MCF 10A (cell line): ENCODE results near the gene BOC. TPM values are rescaled to one million over a fixed set of nuclear protein-coding genes. Genes with fewer than 3 reads are reported as not detected.

Source experiments
- BruUV-seq: library from RNA; stranded (reverse); fragments of 400-500 nt; replicated peaks from 2 replicates; lab custom pipeline; 2021; lab: Mats Ljungman, UMichigan
- CTCF ChIA-PET: fragments of 300-600 bp; sonication (Branson Sonifier 250); formaldehyde crosslinking; extraction: SDS; loops from one replicate; lab custom pipeline; 2021; ENCODE audit warnings: antibody characterized with exemption, inconsistent platforms; lab: Yijun Ruan, JAX
- POLR2A ChIA-PET: fragments of 300-600, 350-650 bp; sonication (Branson Sonifier 250); formaldehyde crosslinking; extraction: SDS; loops from one replicate; lab custom pipeline; 2020; ENCODE audit warnings: antibody characterized with exemption, inconsistent platforms; lab: Yijun Ruan, JAX
- DNase-seq: peaks from one replicate; pipeline ENCODE4 v3.0.0-alpha.2; 2018; ENCODE audit not compliant: unreplicated experiment
- H3K27ac Mint-ChIP-seq: one replicate; pipeline ENCODE4 v1.8.0; 2022; ENCODE audit warnings: mild to moderate bottlenecking, low read depth, mixed read lengths; ENCODE audit not compliant: unreplicated experiment
- H3K27me3 Mint-ChIP-seq: one replicate; pipeline ENCODE4 v1.8.0; 2022; ENCODE audit warnings: mixed read lengths; ENCODE audit not compliant: insufficient read depth, unreplicated experiment
- H3K36me3 Mint-ChIP-seq: one replicate; pipeline ENCODE4 v1.8.0; 2022; ENCODE audit warnings: mild to moderate bottlenecking, moderate library complexity, mixed read lengths; ENCODE audit not compliant: insufficient read depth, unreplicated experiment
- H3K4me1 Mint-ChIP-seq: one replicate; pipeline ENCODE4 v1.8.0; 2022; ENCODE audit warnings: mixed read lengths; ENCODE audit not compliant: insufficient read depth, unreplicated experiment
- H3K4me3 Mint-ChIP-seq: one replicate; pipeline ENCODE4 v1.8.0; 2022; ENCODE audit warnings: mild to moderate bottlenecking, moderate library complexity, mixed read lengths; ENCODE audit not compliant: unreplicated experiment
- H3K9me3 Mint-ChIP-seq: one replicate; pipeline ENCODE4 v1.8.0; 2022; ENCODE audit warnings: mixed read lengths; ENCODE audit not compliant: unreplicated experiment
- CTCF ChIP-seq: fragments of 200-600 bp; IDR thresholded peaks from one replicate; pipeline ENCODE4 v1.8.0; 2022; ENCODE audit warnings: antibody characterized with exemption, mild to moderate bottlenecking; ENCODE audit not compliant: unreplicated experiment
- intact Hi-C: fragments of 100-400 bp; cut with micrococcal nuclease; formaldehyde crosslinking; loops from 2 replicates; pipeline ENCODE4 v1.14.1; 2022
- total RNA-seq: library from RNA; stranded (reverse); gene quantifications from 2 replicates; pipeline ENCODE4 v1.2.3, GENCODE V29; 2022

BOC gene
- total RNA-seq, 1 experiment from 2014 or later: 1.8 TPM

GRCh38 chr3:113200946-113201345 is 10.4 kb upstream of the BOC start:
- no peaks in the 10 kb centered on the region for H3K4me1 Mint-ChIP-seq
- H3K27me3 Mint-ChIP-seq: no peaks in the 10 kb centered on the region
- H3K36me3 Mint-ChIP-seq: no peaks in the 10 kb centered on the region
- no peak for DNase-seq
- ChIA-PET CTCF (interaction anchor here (0.7 kb wide), 1 partner anchor 82 kb away, joined by 4 read pairs; no protein-coding TSS in a partner anchor), POLR2A (no interaction called here)
- BruUV-seq: no TSS peak
- H3K27ac Mint-ChIP-seq: no peak overlapping the region
- no peaks in the 10 kb centered on the region for H3K9me3 Mint-ChIP-seq
- no peak for TF ChIP-seq CTCF
- H3K4me3 Mint-ChIP-seq: no peak overlapping the region
- intact Hi-C loops: no loop called here

- POLR2A ChIA-PET: no interaction called here
- H3K27ac Mint-ChIP-seq: no peak overlapping the region
- H3K4me1 Mint-ChIP-seq: no peaks in the 10 kb centered on the region
- BruUV-seq: no TSS peak
- no peak for TF ChIP-seq CTCF
- CTCF ChIA-PET: interaction anchor here (0.7 kb wide), 1 partner anchor 15 kb away, joined by 5 read pairs; no protein-coding TSS in a partner anchor
- intact Hi-C loops: no loop called here
- DNase-seq: no peak
- H3K36me3 Mint-ChIP-seq: no peaks in the 10 kb centered on the region
- no peaks in the 10 kb centered on the region for H3K27me3 Mint-ChIP-seq
- no peak overlapping the region for H3K4me3 Mint-ChIP-seq
- no peaks in the 10 kb centered on the region for H3K9me3 Mint-ChIP-seq
Measured at GRCh38 chr3:113204371-113204770, 7.0 kb upstream of the BOC start.

GRCh38 chr3:113205481-113205880 is 5.9 kb upstream of the BOC start:
- Mint-ChIP-seq H3K27me3 (no peaks in the 10 kb centered on the region), H3K4me3 (no peak overlapping the region), H3K4me1 (no peaks in the 10 kb centered on the region), H3K36me3 (no peaks in the 10 kb centered on the region), H3K9me3 (no peaks in the 10 kb centered on the region), H3K27ac (no peak overlapping the region)
- DNase-seq: no peak
- intact Hi-C loops: no loop called here
- TF ChIP-seq CTCF: no peak
- BruUV-seq: no TSS peak
- POLR2A ChIA-PET: interaction anchor here (0.7 kb wide), 1 partner anchor 106 kb away, joined by 3 read pairs; no protein-coding TSS in a partner anchor
- CTCF ChIA-PET: interaction anchor here (0.7 kb wide), 3 partner anchors 46 to 83 kb away, joined by 3 to 4 read pairs (median 3); no protein-coding TSS in a partner anchor

- Mint-ChIP-seq H3K4me1 (peaks cover 18% of the 10 kb centered on the region), H3K27ac (no peak overlapping the region)
- intact Hi-C loops: loop anchor here (5.0 kb wide), 1 partner anchor 158 kb away; no protein-coding TSS in a partner anchor
Measured at GRCh38 chr3:113210604-113211329, 590 bp upstream of the BOC start.

More at GRCh38 chr3:113210604-113211329, 590 bp upstream of the BOC start:
- no peak for DNase-seq
- TF ChIP-seq CTCF: no peak
- no TSS peak for BruUV-seq
- Mint-ChIP-seq H3K9me3 (no peaks in the 10 kb centered on the region), H3K36me3 (no peaks in the 10 kb centered on the region), H3K4me3 (peak overlapping the region; percentile 75), H3K27me3 (no peaks in the 10 kb centered on the region)
- ChIA-PET POLR2A (interaction anchor here (1.0 to 1.2 kb wide), 2 partner anchors 17 to 53 kb away, joined by 3 to 4 read pairs; no protein-coding TSS in a partner anchor), CTCF (interaction anchor here (0.6 to 1.9 kb wide), 3 partner anchors 77 to 434 kb away, joined by 3 to 4 read pairs (median 3); no protein-coding TSS in a partner anchor)
